Neutrophil (primary cell): Measurements from ENCODE around the gene RBM33.

Experiments used
- H3K27ac ChIP-seq: fragments of 200-600 bp; sonication (generic); 2 replicates; pipeline ENCODE4 v1.5.1; 2016; ENCODE audit warnings: mild to moderate bottlenecking, moderate library complexity
- H3K27me3 ChIP-seq: fragments of 200-600 bp; sonication (generic); 2 replicates; pipeline ENCODE4 v1.6.0; 2016; ENCODE audit warnings: mild to moderate bottlenecking
- H3K36me3 ChIP-seq: fragments of 200-600 bp; sonication (generic); 2 replicates; pipeline ENCODE4 v1.5.1; 2017
- H3K4me1 ChIP-seq, 2 experiments: fragments of 200-600 bp in 1 of 2; sonication (generic) in 1 of 2; 1 replicate in 1 of 2; 2 replicates in 1 of 2; pipeline versions ENCODE4 v1.5.1 to v1.6.1; 2013 to 2016; ENCODE audit warnings: low read depth in 1 of 2, low read length in 1 of 2, mild to moderate bottlenecking in 1 of 2, moderate library complexity in 1 of 2; ENCODE audit not compliant: control insufficient read depth in 1 of 2, insufficient read depth in 1 of 2
- H3K4me3 ChIP-seq, 2 experiments: fragments of 200-600 bp in 1 of 2; sonication (generic) in 1 of 2; 1 replicate in 1 of 2; 2 replicates in 1 of 2; pipeline ENCODE4 v1.5.1; 2013 to 2016; ENCODE audit warnings: low read depth in 1 of 2, low read length in 1 of 2, mild to moderate bottlenecking in 1 of 2, moderate library complexity in 1 of 2
- H3K9me3 ChIP-seq: fragments of 200-600 bp; sonication (generic); 2 replicates; pipeline ENCODE4 v1.5.1; 2016
- TF ChIP-seq, protein P1 (sequence below): fragments of 200-600 bp; sonication (generic); IDR thresholded peaks from 2 replicates; pipeline ENCODE4 v1.5.1; 2016; ENCODE audit warnings: antibody characterized with exemption

The RBM33 gene

DNA sequence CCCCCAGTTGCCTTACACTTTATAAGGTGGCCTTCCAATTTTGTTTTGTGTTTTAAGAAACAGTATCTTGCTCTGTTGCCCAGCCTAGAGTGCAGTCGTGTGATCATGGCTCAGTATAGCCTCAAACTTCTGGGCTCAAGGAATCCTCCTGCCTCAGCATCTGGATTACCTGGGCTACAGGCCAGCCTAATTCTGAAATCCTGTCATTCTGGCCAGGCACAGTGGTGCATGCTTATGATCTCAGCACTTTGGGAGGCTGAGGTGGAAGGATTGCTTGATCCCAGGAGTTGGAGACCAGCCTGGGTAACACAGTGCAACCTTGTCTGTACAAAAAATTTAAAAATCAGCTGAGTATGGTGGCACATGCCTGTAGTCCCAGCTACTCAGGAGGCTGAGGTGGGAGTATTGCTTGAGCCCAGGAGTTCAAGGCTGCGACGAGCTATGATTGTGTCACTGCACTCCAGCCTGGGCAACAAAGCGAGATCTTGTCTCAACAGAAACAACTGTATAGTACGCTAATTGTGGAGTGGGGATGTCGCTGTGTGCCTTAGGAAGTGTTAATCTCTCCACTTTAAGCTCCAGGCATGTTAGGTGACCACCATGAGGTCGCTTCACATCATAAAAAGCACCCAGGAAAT, 24.7 kb upstream of the RBM33 start:
- Histone ChIP-seq H3K27ac (no peak overlapping the region), H3K36me3 (no peaks in the 10 kb centered on the region), H3K4me1 (no peaks in the 10 kb centered on the region), H3K4me3 (no peak overlapping the region), H3K9me3 (no peaks in the 10 kb centered on the region), H3K27me3 (peaks cover 24% of the 10 kb centered on the region)
- TF ChIP-seq, protein P1, sequence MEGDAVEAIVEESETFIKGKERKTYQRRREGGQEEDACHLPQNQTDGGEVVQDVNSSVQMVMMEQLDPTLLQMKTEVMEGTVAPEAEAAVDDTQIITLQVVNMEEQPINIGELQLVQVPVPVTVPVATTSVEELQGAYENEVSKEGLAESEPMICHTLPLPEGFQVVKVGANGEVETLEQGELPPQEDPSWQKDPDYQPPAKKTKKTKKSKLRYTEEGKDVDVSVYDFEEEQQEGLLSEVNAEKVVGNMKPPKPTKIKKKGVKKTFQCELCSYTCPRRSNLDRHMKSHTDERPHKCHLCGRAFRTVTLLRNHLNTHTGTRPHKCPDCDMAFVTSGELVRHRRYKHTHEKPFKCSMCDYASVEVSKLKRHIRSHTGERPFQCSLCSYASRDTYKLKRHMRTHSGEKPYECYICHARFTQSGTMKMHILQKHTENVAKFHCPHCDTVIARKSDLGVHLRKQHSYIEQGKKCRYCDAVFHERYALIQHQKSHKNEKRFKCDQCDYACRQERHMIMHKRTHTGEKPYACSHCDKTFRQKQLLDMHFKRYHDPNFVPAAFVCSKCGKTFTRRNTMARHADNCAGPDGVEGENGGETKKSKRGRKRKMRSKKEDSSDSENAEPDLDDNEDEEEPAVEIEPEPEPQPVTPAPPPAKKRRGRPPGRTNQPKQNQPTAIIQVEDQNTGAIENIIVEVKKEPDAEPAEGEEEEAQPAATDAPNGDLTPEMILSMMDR: no peak

DNA sequence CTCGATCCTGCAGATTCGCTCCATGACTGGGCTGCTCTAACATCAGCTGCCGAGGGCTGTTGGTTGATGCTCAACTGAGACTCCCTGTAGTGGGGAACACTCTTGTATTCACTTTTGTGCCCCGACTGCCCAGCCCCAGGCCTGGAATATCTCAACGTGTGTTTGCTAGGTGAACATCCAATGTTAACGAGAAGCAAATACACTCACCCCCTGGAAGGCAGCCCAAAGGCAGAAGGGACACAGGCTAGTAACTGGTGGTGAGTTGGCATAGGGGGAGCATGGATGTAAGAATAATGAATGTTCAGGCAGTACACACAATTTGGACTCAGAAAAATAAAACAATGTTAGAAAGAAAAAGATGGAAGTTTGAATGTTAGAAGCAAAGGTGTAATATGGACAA, 24.0 kb upstream of the RBM33 start:
- Histone ChIP-seq H3K9me3 (no peaks in the 10 kb centered on the region), H3K4me1 (no peaks in the 10 kb centered on the region), H3K27ac (no peak overlapping the region), H3K36me3 (no peaks in the 10 kb centered on the region), H3K4me3 (no peak overlapping the region), H3K27me3 (peaks cover 24% of the 10 kb centered on the region)
- TF ChIP-seq, protein P1: no peak

DNA sequence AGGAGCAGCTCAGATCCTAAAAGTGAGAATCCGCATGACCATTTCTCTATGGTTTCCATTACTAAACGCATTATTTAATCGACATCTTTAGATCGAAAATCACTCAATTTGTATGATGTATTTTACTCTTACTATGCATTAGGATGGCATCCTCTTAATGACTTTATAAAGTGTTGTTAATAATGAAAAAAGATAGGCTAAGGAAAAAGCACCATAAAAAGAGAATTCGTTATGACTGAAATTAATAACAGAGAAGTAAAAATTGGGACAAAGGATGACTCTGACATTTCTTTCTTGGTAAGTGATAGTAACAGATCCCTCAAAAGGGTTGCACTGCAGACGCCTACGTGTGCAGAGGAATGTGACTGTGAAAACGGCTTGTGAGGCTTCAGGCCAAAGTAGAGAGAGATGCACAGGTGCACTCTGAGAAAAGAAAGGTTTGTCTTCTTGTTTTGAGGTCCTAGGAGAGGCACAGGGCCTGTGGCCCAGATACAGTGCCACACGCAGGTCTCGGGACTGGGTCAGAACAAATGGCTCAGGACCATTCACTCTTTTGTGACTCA, 23.0 kb upstream of the RBM33 start:
- Histone ChIP-seq H3K4me1 (no peaks in the 10 kb centered on the region), H3K27ac (no peak overlapping the region), H3K27me3 (peaks cover 24% of the 10 kb centered on the region)

DNA sequence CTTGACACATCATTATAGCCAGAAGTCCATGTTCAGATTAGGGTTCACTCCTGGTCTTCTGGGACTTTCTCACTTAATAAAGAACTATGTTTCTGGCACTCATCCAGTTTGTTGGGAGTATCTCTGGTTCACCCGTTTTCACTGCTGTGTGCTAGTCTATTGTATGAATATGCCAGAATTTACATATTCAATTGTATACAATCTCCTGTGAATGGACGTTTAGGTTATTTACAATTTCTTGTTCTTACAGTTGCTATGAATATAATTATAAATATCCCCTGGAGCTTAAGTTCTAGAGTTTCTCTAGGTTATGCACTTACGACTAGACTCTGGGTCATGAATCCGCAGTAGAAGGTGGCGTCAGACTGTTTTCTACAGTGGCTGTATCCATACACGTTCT, 20.0 kb upstream of the RBM33 start:
- no peak overlapping the region for H3K27ac ChIP-seq
- TF ChIP-seq, protein P1: no peak
- H3K27me3 ChIP-seq: peaks cover 13% of the 10 kb centered on the region
- H3K9me3 ChIP-seq: no peaks in the 10 kb centered on the region
- H3K4me1 ChIP-seq: no peaks in the 10 kb centered on the region
- no peak overlapping the region for H3K4me3 ChIP-seq
- no peaks in the 10 kb centered on the region for H3K36me3 ChIP-seq

More for the DNA sequence above, 23.0 kb upstream of the RBM33 start:
- TF ChIP-seq, protein P1: no peak
- Histone ChIP-seq H3K36me3 (no peaks in the 10 kb centered on the region), H3K9me3 (no peaks in the 10 kb centered on the region), H3K4me3 (no peak overlapping the region)

DNA sequence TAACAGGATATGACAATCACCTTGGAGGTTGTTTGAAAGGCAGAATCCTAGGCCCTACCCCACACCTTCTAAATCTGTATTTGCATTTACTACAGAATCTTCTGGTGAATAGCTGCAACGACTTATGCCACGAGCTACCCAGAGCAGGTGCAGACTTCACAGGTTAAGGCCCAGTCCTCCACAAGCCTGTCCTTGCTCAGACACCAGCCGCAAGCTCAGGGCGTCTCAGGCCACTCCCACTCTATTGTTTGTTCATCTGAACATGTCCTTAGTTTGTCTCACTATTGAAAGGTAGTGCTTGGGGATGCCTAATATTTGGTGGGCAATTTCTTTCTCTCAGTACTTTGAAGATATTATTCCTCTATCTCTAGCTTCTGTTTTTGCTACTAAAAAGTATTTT, 18.9 kb upstream of the RBM33 start:
- Histone ChIP-seq H3K36me3 (no peaks in the 10 kb centered on the region), H3K27me3 (peaks cover 1% of the 10 kb centered on the region), H3K4me3 (no peak overlapping the region), H3K27ac (no peak overlapping the region), H3K4me1 (no peaks in the 10 kb centered on the region), H3K9me3 (no peaks in the 10 kb centered on the region)
- TF ChIP-seq, protein P1: no peak
